GM21717 (cell line): ENCODE results near the gene SRD5A2.
"Not testable (repeated sequence)": the region's sequence is repeated elsewhere in the genome, so short reads cannot be mapped to it uniquely, and the experiment has no call there.

Experiments used
- ATAC-seq: cut with Tn5 transposase; IDR thresholded peaks from one replicate; pipeline ENCODE4 v1.9.1; 2021; ENCODE audit warnings: mild to moderate bottlenecking, moderate library complexity; ENCODE audit not compliant: unreplicated experiment

SRD5A2 gene

GRCh38 chr2:31534636-31535035, 46.1 kb downstream of the SRD5A2 start:
- ATAC-seq: no peak

GRCh38 chr2:31533036-31533435, 47.7 kb downstream of the SRD5A2 start:
- ATAC-seq: no peak

DNA sequence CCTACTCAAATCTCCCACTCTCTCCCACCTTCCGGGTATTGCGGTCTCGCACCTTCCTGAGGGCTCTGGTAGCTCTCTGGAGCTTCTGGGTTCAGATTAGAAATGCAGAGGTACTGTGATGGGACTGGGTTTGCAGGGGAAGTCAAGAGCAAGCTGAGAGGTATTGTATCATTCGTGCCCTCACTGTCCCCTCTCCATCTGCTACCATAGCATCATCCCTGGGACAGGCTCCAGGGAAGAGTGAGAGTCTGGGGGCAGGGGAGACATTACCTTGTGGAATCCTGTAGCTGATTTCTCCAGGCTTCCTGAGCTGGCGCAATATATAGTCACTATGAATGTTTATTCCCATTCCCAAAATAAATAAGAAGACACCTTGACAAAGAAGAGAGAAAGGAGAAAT, 49.6 kb downstream of the SRD5A2 start:
- ATAC-seq: no peak

DNA sequence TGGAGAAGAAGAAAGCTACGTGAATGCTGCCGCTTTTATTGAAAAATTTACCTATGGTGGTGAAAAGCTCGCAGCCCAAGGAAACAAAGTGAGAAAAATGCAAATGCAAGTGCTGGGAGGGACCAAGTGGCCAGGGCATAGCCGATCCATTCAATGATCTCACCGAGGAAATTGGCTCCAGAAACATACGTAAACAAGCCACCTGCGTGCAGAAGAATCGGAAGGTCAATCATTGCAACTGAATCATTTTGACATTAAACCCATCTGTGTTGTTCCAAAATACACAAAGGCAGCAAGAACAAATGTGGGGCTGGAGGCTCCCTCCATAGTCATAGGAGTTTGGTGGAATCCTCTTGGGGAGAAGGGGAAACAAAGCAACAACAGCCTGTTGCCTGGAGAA, 51.5 kb downstream of the SRD5A2 start:
- ATAC-seq: no peak

GRCh38 chr2:31528823-31529222, 51.9 kb downstream of the SRD5A2 start:
- ATAC-seq: no peak

DNA sequence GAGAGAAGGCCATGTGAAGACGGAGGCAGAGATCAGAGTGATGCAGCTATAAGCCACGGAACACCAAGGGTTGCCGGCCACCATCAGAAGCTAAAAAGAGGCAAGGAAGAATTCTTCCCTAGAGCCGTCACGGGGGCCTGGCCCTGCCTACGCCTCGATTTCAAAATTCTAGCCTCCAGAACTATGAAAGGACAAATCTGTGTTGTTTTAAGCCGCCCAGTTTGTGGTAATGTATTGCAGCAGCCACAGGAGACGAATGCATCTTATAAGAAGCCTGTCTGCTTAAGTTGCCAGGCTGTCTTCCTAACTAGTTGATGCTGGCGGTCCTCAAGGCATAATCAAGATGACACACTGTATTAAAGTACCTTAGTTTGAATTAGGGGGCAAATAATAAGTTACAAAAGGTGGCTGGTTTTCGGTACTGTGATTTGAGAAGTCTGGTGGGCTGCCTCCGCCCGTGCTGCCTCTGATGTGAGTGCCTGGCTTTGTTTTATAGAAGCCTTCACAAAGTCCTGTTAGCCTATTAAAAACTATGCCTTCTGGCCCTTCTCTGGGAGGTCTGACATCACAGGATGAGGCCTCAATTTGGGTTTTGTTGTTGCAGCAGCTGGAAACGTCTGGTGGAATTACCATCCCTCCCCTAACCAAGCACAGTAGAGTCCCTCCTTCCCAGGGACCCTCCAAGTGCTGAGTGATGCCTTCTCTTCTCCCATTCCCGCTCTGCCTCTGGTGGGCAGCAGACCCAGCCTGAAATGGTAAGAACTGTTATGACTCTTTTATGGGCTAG, 53.6 kb downstream of the SRD5A2 start:
- ATAC-seq: no peak

DNA sequence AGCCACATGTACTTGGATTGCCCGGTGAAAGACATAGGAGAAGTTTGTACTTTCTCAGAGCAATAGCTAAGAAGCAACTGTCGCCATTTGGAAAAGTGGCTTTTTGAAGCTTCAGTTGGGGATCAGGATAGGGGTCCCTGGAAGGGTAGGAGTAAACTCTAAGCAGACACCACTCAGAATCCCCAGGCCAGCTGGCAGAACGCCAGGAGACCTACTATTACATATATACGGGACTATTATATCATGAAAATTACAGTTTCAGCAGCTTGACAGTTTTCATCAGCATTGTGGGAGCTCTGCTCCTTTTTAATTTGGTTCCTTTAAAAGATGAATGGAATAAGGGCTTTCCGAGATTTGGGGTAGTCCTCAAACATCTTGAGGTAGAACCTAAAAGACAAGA, 54.9 kb downstream of the SRD5A2 start:
- no peak for ATAC-seq

- ATAC-seq: no peak
Observed at GRCh38 chr2:31524592-31524991, 56.1 kb downstream of the SRD5A2 start.

DNA sequence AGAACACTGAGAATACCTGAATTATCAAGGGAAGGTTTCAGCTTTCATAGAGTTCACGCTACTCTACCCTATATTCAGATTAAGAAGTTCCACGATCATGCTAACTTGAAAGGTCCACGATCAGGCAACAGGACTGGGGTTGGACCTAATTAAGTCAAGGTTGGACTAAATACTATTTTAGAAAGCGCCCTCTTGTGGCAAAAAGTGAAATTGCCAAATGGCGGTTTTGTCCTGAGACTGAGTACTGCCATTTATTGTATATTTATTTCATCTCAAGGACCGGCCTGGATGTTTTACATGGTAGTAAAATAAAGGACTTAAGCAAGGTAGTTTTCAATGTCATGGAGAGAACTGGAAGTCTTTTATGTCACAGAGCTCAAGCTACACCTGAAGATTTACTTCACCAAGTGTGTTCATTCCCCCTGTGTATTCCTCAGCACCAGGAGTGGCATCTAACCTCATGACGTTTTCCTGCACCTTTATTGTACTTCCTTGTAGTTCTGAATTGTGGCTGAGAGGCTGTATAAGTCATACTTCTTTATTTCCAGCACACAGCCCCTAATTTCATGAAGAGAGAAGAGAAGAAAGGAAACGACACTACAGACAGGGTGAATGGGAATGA, 56.8 kb downstream of the SRD5A2 start:
- ATAC-seq: no peak

DNA sequence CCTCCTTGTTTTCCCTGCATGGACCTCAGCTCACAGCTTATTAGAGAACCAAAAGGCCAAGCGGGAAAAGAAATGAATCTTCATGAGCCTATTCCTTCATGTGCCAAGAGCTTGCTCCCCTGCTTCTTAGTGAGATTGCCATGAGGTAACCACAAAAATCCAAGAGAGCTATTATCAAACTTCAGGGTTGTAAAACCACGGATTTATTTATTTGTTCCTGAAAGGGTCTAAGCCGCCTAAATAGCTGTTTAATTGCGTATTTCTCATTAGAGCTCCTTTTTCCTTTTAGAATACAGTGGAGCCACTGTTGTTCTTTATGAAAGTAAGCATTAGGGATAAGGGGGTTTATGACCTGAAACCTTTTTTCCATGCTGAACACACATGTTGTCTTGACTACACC, 58.0 kb downstream of the SRD5A2 start:
- ATAC-seq: no peak

DNA sequence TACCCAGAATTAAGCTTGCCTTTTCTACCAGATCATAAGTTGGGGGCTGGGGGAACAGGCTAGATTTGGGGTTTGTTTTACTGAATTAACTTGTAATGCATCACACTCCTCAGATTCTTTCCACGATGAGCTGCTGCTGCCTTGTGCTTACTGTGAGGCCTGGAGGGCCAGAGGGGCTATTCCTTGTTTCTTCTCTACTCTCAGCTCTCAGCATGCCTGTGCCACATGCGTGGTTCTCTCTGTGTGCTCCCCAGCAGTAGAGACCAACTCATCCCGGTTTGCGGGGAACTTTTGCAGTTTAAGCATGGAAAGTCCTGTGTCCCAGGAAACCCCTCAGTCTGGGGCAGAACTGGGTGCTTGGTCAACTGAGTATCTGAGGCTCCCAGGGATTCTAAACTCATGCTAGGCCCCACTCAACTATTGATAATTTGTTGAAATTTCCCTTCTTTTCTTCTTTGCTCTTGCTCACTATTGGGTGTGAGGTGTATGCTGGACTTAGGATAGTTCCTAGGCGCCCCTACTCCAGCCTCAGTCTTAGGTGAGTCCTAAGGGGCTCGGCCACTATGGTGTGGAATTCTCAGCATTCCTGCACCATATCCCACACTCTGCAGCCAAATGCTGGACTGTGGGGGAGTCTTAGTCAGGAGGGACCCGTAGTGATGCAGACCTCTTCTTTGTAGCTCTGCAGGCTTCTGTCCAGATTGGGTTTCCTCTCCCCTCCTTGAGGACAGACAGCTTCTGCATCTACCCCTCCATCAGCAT, 63.1 kb downstream of the SRD5A2 start:
- no peak for ATAC-seq

GRCh38 chr2:31515586-31515985, 65.2 kb downstream of the SRD5A2 start:
- no peak for ATAC-seq

- ATAC-seq: no peak
Observed at GRCh38 chr2:31513553-31513952, 67.2 kb downstream of the SRD5A2 start.

DNA sequence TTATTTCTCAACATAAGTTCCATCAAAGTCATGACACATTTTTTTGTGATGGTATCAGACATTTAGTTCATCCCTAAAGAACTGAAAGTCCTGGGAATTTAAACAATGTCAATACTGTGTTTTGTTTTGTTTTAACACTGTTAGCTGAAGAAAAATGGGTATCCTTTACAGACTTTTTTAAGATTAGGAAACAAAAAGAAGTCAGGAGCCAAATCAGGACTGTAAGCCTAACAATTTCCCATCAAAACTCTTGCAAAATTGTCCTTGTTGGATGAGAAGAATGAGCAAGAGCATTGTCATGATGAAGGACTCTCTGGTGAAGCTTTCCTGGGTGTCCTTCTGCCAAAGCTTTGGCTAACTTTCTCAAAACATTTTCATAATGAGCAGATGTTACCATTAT, 69.4 kb downstream of the SRD5A2 start:
- no peak for ATAC-seq

GRCh38 chr2:31505111-31505510, 75.6 kb downstream of the SRD5A2 start:
- ATAC-seq: no peak

GRCh38 chr2:31504311-31504710, 76.4 kb downstream of the SRD5A2 start:
- ATAC-seq: no peak

DNA sequence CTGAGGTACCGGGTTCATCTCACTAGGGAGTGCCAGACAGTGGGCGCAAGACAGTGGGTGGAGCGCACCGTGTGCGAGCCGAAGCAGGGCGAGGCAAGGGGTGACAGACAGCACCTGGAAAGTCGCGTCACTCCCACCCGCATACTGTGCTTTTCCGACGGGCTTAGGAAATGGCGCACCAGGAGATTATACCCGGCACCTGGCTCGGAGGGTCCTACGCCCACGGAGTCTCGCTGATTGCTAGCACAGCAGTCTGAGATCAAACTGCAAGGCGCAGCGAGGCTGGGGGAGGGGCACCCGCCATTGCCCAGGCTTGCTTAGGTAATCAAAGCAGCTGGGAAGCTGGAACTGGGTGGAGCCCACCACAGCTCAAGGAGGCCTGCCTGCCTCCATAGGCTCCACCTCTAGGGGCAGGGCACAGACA, 84.3 kb downstream of the SRD5A2 start:
- ATAC-seq: not testable (repeated sequence)

- ATAC-seq: not testable (repeated sequence)
Observed at GRCh38 chr2:31489339-31489738, 91.4 kb downstream of the SRD5A2 start.

DNA sequence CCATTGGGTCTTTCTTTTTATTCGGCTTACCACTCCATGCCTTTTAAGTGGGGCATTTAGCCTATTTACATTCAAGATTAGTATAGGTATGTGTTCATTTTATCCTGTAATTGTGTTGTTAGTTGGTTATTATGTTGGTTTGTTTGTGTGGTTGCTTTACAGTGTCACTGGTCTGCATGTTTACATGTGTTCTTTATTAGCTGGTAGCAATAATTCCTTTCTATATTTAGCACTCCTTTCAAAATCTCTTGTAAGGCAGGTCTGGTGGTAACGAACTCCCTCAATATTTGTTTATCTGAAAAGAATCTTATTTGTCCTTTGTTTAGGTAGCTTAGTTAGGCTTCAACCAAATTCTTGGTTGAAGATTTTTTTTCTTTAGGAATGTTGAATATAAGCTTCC, 97.5 kb downstream of the SRD5A2 start:
- ATAC-seq: no peak

DNA sequence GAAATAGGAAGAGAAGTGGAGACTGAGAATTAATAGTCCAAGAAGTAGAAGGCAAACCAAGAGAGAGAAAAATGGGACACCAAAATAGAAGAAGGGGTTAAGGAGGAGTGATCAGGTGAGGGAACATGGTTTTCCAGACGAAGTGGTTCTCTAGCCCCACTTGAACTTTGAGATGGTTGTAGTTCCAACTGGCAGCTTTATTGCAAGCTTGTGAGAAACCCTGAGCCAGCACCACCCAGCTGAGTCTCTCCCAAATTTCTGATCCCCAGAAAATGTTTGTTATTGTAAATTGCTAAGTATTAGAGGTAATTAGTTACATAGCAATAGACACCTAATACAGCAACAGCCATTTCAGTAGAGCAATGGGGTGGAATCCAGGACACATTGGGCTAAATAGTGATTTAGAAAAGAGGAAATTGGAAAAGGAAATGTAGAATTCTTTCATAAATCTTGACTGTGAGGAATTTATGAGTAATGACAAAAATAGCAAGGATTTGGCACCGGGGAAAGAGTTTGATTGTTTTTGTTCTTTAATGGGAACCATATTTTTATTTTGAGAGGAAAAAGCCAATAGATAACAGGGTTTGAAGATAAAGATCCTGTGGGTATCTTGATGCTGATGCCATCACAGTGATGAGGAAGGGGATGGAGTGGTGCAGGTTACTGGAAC, 104.1 kb downstream of the SRD5A2 start:
- no peak for ATAC-seq

- ATAC-seq: no peak
Observed at GRCh38 chr2:31475692-31476091, 105.0 kb downstream of the SRD5A2 start.
